IPS DF 4.7 (cell line): ENCODE data around the gene SNCA.

Experiments
- DNase-seq: peaks from one replicate; pipeline ENCODE4 v3.0.0-alpha.2; 2013; ENCODE audit warnings: low spot score; ENCODE audit errors: extremely low read depth

The SNCA gene

GRCh38 chr4:89814362-89814761 lies 22.6 kb downstream of the SNCA start:
- DNase-seq, result no peak

GRCh38 chr4:89813197-89813596 lies 23.8 kb downstream of the SNCA start:
- no peak for DNase-seq

- DNase-seq, result no peak
These were observed 29.4 kb downstream of the SNCA start for GRCh38 chr4:89807441-89808140.

GRCh38 chr4:89805297-89805696 lies 31.7 kb downstream of the SNCA start:
- DNase-seq, result no peak

- DNase-seq, result no peak
These were observed 33.0 kb downstream of the SNCA start for GRCh38 chr4:89803915-89804314.

- DNase-seq, result no peak
These were observed 33.9 kb downstream of the SNCA start for GRCh38 chr4:89803036-89803435.

GRCh38 chr4:89800527-89801103 lies 36.3 kb downstream of the SNCA start:
- no peak for DNase-seq

- no peak for DNase-seq
These were observed 36.9 kb downstream of the SNCA start for GRCh38 chr4:89800012-89800516.

GRCh38 chr4:89799071-89799470 lies 37.9 kb downstream of the SNCA start:
- no peak for DNase-seq

- DNase-seq, result no peak
These were observed 39.8 kb downstream of the SNCA start for GRCh38 chr4:89797117-89797516.

GRCh38 chr4:89788206-89789072 lies 48.5 kb downstream of the SNCA start:
- DNase-seq, result no peak

- DNase-seq, result no peak
These were observed 52.2 kb downstream of the SNCA start for GRCh38 chr4:89784686-89785231.

GRCh38 chr4:89781321-89781720 lies 55.6 kb downstream of the SNCA start:
- DNase-seq, result no peak

- DNase-seq, result no peak
These were observed 63.2 kb downstream of the SNCA start for GRCh38 chr4:89773805-89774204.

GRCh38 chr4:89769856-89770255 lies 67.1 kb downstream of the SNCA start:
- DNase-seq, result no peak

GRCh38 chr4:89767924-89768323 lies 69.0 kb downstream of the SNCA start:
- no peak for DNase-seq

- DNase-seq, result no peak
These were observed 71.0 kb downstream of the SNCA start for GRCh38 chr4:89765966-89766365.

GRCh38 chr4:89765528-89765927 lies 71.4 kb downstream of the SNCA start:
- no peak for DNase-seq

GRCh38 chr4:89762311-89762710 lies 74.7 kb downstream of the SNCA start:
- no peak for DNase-seq

- DNase-seq, result no peak
These were observed 77.5 kb downstream of the SNCA start for GRCh38 chr4:89759426-89759825.

- no peak for DNase-seq
These were observed 79.7 kb downstream of the SNCA start for GRCh38 chr4:89757154-89757719.

- no peak for DNase-seq
These were observed 81.7 kb downstream of the SNCA start for GRCh38 chr4:89755220-89755619.
